Stimulated activated CD8-positive, alpha-beta memory T cell treated with anti-CD3 and anti-CD28 coated beads, Interleukin-15, amount 100 ng/mL, for 1 hour (primary cell): Measurements from ENCODE around the gene ELF4.

ENCODE experiments used
- DNase-seq: peaks from one replicate; pipeline ENCODE4 v3.0.0-alpha.2; 2020; ENCODE audit warnings: low read depth

The ELF4 gene

DNA sequence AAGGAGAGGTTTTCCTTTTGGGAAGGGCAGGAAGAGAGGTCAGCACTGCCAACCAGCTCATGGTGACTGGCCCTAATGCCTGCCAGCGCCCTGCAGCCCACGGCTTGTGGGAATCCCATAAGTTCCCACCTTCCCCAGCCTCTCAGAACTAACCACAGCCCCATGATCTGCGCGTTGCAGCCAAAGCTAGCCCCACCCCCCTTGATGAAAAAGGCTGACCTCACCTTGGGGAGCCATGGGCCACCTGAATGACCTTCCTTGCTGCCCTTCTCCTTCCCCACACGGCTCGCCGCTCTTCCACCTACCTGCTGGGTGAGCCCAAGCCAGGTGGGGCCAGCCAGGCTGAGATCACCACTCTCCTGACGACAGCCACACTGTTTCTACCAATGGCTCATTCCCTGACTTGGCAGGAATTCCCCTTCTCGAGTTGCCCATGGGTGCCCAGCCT is 3.9 kb upstream of the ELF4 start:
- no peak for DNase-seq

DNA sequence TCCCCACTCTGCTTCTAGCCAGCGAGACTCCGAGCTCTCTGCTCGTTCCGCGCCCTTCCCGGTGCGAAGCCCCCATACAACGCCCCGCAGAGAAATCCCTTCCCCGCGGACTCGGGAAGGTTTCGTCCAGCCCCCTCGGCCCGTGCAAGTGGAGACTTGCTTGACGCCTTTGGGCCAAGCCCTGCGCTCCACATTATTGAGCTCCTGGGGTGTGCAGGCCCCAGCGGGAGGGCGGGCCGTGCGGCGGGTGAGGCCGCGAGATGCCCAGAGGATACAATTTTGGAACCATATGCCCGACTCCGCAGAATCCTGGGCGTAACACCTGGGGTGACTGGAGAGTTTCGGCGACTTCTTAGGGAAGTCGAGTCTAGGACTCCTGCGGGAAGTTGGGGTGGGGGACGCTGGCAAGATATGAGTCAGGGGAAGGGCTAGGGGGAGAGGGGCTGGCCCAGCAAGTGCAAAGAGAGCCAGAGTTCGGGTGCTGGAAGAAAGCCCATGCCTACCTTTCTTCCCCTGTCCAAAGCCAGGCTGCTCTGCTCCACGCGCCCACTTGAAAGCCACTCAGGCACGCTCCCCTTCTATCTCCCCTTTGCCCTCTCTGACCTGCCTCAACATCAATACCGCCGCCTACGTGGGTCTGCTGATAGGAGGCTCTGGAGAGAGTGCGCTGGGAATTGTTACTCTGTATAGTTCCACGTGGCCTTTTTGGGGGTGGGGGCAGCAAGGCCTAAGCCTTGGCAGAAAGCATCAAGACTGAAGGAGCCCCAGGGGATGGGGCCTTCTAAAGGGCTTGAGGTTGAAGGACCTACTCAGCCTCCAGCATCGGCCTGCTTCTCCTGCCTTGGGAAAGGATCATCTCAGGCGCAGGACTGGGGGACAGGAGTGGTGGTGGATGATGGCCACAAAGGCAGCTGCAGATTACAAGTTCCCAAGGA is 1.2 kb upstream of the ELF4 start:
- no peak for DNase-seq

DNA sequence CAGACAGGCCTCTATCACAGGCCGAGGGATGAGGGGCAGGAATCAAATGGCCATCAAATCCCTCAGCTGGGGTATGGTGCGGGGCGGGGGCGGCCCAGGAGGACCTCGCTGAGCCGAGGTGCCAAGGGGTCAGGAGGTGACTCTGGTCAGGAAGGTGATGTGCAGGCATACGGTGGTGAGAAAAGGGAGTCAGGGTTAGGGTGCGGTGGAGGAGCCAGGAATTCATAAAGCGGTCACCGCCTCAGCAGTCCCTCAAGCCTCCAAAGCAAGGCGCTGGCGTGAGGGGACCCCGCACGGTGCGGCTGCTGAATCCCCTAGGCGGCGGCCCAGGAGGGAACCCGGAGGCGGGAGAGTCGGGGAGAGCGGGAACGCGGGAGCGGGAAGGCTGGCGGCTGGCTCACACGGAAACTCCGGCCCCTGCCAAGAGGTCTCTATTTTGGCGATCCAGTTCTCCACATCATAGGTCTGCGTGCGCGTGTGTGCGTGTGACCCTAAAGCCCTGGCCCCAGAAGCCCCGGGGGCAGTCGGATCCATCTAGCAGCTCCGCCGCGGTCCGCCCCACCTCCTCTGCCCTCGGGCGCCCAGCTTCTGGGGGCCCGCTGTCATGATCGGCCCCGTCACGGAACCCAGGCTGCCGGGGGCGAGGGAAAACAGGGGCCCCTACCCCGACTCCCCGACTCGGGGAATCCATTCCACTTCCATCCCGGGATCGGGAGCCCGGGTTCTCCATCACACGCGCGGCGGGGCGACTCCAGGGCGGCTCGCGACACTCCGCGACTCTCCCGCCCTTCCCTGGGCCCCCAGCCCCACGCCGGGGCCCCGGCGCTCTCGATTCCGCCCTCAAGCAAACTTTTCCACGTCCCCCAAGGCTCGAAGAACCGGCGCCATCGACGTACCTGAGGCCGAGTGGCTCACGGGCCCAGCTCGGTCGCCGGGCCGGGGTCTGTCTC is 593 bp downstream of the ELF4 start:
- DNase-seq = no peak

DNA sequence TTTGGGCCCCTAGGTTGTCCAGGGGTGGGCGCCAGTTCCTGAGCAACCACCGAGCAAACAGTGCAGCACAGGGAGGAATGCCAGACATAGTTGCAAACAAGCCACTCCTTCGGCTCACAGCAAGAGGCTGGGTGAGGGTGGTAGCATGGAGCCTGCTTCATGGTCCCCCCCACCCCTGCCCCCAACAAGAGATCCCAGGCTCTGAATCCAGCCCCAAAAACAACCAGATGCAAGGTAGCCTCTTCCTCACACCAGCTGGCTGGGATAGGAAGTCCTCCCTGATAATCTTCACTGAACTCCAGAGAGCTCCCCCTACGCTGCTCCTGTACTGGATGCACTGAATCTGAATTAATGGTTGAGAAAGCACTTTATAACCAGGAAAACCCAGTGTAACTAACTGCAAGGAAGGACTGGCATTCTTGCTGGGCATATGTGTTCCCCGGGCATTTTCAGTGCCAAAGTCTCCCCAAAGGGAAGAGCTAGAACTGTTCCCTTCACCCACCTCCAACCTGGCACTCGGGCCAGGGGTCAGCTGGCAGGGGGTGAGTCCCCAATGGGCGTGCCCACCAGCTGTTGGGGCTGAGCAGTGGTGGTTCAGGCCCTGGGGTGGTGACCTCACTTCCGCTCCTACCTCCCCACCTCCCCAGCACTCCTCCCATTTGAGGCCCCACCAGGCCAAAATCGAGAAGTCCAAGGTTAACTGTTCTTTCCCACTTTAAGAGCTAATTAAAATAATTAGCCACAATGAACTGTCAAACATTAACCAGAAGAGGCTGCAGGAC is 1.5 kb downstream of the ELF4 start:
- no peak for DNase-seq

DNA sequence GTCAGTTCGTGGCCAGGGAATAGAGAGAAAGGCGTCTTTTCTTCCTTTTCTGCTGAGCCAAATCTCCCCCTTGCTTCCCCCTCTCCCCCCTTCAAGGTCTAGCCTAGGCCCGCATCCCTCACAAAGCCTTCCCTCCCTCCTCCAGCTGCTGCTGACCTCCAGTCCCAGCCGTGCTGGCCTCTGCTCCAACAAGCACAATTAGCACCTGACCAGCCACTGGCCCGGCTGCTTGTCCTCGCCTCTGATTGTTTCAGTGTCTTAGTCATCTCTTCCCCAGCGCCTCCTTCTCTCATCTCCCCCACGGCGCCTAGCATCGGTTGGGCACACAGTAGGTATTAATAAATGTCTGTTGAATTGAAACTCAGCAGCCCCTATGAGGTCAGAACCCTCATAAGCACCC is 4.2 kb downstream of the ELF4 start:
- DNase-seq = no peak

DNA sequence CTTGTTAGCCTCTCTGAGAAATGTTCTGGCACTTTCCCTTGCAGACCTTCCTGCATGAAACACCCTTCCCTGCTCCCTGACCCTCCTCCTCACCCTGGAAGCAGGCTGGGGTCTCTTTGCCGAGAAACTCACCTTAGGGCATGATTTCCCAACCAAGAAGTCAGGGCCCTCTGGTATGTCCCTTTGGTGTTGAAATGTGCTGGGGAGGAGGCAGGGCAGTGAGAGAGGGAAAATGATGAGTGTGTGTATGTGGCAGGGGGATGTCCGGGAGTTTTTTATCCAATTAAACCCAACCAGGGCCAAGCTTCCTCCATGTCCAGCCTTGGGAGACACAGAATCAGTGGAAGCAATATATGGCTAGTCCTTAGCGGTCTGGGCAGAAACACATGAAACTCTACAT is 5.1 kb downstream of the ELF4 start:
- DNase-seq = no peak

DNA sequence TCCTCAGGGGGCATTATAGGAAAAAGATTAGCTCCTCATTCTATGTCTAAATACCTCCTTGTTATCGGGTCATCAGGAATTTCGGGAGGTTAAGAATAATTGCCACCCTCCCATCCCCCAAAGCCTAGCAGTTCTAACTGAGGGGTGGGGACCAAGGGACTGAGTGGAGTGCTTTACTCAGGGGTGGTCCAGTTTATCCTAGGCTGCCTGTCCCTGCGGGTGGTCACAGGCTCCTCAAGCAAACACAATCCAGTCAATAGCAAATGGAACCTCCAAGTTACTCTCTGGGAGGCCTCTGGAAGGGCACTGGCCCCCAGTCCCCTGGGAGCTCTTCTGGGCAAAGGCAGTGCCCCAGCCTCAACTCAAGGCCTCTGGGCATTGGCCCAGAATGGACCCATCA is 6.7 kb downstream of the ELF4 start:
- DNase-seq = no peak

DNA sequence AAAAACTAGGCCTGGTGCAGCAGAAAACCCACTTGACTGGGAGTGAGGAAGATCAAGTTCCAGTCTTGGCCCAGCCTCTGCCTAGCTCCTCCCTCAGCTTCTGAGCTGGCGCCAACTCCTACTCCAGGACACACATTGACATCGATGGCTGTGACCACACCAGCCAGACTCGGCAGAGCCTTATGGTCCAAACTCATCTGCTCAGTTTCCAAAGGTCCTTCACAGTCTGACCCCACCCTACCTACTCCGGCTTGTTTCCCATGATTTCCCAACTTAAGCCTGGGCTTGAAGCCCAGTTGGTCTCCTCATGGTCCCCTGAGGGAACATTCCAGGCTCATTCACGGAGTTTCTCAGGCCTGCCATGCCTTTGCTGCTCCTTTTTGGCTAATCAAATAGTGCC is 10.1 kb downstream of the ELF4 start:
- DNase-seq = no peak

DNA sequence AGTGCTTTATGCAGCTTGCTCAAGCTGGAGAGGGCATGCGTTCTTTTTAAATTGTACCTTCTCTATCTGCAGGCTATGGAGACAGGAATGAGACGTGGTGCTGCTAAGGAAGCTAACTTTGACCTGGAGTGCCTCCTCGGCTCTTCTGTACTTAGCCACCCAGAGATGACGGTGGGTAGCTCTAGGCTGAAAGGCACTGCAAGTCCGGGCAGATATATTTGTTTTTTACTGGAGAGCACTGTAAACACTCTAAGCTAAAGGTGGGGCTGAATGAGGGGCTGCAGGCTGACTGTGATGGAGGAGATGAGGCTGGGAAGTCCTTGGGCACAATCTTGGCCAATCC is 12.1 kb downstream of the ELF4 start:
- DNase-seq = no peak

DNA sequence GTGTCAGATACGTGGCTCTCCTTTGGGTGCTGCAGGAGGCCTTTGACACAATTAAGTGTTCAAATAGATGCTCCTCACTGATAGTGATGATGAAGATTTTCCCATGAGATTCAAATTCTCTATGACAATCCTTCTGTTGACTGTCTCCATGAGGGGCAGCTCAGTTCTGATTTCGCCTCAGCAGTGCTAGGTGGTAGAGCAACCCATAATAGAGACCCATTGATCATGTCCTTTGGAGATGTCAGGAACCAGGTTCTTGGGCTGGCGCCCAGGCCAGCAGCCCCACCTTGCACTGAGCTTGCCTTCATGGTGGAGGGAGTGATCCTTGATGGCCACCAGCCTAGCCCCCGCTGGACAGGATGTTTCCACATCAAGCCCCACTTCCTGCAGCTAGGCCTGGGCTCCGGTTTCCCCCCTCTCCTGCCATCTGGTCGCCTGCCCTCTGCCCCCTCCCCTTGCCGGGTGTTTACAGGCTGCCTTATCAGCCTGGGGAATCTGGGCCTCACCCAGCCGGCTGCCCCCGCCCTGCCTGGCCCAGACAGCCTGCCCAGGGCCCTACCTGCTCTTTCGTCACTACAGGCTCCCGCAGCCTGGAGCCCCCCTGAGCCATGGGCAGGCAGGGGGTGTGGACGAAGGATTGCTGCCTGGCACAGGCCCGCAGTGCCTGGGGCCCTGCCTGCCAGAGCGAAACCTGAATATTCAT is 12.6 kb downstream of the ELF4 start:
- no peak for DNase-seq

DNA sequence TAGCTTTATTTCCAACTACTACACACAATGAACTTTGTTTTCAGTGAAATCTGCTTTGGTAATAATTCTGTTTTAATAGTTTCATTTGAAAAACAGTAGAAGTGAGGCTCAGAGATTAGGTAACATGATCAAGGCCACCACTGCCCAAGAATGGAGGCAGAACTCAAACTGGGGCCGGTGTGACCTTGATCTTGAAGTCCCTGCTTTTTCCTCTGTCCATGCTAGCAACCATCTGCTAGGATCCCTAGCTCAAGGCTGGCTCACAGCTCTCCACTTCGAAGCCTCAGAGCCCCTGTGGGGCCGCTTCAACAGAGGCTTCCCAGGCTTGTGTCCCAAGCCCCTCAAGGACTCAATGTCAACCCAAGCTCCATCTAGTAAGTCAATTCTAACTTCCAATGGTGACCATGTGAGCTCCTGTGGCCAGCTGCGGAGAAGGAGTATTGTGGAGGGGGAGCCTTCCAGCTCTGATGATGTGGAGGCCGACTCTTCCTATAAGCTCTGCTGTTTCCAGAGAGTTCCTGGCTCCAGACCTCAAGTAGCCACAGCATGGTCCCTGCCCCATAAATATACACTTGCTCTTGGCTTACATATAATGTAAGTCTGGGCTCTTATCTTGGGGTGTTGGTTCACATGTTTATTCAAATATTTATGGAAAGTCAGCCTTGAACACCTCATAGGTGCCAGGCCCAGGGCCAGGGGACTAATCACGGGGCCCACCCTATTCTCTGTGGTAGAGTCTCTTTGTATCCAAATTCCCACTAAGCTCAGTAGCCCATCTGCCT is 14.9 kb downstream of the ELF4 start:
- DNase-seq = no peak

DNA sequence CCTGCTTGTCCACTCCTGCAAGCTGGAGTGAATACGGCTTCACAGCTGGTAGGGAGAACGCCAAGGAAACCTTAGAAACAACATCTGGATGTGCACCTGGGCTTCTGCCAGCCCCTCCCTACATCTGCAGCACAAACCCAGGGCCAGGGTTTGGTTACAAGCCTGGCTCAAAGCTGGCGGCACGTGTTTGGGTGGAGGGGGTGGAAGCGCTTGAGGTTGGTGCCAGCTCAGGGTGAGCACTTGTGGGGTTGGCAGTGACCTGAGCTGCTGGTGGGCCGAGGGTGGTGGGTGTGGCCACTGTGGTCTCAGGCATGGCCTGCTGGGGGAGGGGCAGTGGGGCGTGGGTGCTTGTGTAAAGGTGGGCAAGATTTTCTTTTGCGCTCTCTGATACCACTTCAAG is 15.6 kb downstream of the ELF4 start:
- DNase-seq = no peak

DNA sequence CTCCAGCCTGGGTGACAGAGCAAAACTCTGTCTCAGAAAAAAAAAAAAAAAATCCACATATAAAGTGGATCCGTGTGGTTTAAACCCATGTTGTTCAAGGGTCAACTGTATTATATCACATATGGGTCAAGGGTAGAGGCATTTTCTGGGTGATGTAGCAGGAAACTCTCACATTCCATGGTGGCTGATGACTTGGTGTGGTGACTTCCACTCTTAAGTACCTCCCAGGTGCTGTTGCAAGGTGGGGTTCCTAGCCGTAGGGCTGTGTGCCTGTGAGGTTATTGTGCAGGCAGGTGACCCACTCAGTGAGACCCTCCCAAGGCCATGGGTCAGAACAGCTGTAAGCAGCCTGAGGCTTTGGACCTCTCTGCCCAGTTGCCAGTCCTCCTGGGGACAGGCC is 17.0 kb downstream of the ELF4 start:
- no peak for DNase-seq

DNA sequence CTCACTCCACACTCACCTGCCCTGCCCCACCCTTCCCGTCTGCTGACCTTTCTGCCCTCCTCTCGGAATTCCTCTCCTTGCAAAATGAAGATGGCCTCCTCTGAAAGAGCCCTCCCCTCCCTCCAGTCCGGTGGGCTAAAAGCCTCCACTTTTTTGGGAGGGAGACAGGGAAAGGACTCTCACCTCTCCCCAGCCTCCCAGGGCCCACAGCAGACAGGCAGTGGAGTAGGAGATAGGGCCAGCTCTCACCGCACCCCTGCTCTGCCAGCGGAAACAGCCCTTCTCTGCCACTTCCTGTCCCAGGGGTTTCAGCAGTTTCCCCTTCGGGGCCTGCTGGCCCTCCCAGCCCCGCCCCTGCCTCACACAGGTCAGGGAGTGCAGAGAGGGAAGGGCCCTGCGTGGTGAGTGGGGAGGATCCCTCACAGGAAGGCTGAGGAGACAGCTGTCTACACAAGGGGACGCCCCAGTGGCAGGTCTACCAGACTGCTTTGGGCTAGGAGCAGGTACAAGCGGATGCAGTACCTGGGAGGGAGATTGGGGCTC is 18.2 kb downstream of the ELF4 start:
- peak; percentile 56 for DNase-seq

DNA sequence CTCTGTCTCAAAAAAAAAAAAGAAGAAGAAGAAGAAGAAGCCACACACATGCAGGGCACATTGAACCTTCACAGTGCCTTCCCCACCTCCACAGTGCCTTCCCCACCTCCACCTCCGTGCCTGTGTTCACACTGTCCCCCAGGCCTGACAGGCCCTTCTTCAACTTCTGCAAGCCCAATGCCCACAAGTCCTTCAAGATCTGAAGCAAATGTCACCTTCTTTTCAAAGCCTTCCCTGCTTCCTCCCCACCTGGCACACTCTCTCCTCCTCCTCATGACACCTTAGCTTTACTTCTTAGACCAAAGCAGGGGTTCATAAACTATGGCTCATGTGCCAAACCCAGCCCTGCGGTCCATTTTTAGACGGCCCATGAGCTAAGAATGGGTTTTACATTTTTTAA is 19.9 kb downstream of the ELF4 start:
- no peak for DNase-seq

DNA sequence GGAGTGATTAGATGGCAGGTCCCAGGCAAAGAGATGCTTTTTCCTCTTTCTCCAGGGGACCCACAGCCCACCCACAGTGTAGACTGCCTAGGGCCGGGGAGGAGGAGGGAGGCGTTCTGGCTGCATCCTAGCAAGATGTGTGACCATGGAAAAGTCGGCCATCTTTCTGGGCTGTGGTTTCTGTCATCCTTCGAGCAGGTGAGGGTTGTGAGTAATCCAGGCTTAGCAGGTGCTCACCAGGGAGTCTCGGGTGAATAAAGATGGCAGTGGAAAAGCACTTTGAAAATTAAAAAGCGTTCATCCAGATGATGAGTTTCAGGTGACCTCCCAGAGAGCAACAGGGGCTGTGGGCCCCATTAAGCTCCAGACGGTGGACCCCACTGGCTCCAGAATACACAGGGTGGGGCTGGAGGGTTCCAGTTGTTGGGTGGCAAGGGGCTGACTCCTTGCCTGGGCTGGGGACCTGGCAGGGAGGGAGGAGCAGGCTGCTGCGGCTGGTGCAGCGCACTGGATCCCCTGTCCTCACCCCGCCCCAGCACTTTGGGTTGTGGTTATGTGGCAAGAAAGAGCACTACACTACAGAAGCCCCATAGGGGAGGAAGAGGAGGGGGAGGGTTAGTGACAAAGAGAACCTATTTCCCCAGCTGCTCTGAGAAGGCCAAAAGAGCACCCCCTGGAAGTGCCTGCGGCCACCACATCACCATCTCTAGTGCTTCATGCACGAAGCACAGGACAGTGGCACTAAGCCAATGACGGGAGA is 23.7 kb downstream of the ELF4 start:
- DNase-seq = peak; percentile 30

DNA sequence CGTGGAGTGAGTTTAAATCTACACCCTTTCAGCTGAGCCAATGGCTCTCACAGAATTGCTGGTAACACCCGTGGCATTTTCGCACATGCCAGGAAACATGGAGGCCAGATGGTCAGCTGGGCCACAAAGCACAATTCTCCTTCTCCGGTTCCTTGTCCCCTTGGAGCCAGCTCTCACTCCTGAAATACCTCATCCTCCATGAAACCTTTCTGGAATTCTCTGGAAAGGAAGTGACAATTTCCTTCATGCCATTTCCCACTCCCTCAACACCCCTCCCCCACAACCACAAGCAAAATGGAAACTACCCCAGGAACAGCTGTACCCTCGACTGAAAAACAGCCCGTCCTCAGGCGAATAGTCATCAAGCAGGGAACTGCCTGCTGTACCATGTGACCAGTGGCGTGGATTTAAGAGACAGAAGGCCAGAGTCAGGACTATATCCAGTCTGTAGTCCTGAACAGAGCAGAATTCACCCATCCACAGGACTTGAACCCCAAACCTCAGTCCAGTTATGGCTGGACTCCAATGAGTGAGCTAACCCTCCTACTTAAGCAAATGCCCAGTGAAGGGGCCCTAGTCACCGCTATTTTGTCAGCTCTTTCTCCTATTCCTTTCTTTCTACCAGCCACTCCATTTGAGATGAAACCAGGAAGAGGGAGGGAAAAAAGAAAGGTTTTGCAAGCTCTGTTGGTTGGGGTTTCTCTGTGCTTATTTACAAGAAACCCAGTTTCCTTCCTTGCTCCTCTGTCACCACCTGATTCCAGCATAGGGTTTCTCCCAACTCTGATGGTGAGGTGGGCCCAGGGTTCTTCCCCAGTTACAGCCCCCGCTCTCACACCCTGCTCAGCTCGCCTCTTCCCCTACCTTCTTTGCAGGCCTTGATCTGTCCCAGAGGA is 24.5 kb downstream of the ELF4 start:
- DNase-seq = no peak

DNA sequence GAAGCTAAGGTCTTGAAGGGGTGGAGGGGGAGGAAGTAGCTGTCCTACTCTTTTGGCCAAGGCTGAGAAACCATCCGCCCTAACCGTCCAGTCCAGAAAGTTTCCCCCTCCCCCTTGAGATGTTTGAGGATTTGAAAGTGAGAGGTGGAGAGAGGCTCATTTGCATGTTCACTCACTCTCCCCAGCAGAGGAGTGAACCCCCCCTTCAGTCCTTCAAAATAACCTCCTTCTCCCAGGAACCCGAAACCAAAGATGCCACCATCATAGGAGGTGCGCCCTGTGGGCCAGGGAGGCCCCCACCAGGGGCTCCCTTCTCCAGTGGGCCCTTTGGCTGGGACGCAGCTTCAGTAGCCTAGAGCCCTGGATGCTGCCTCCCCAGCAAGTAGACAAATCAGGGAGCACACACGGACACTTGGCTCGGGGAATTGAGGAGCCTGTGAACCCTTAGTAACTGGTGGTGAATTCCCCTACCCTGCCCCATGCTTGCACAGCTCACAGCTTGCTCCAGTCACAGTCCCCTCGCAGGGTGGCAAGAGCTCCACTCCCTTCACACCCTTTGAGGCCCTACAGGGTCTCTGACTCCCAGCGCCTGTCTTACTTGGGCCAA is 25.6 kb downstream of the ELF4 start:
- no peak for DNase-seq
